Activated T-helper 1 cell treated with anti-CD3 and anti-CD28 coated beads, Interleukin-2, amount 50 U/mL, for 16 hours (primary cell): ENCODE data around the gene HRAS.

Experiments used
- DNase-seq, 2 donors: peaks; one replicate each; pipeline ENCODE4 v3.0.0-alpha.2; 2020; ENCODE audit warnings: low read depth in 1 of 2, low spot score in 1 of 2

The HRAS gene

DNA sequence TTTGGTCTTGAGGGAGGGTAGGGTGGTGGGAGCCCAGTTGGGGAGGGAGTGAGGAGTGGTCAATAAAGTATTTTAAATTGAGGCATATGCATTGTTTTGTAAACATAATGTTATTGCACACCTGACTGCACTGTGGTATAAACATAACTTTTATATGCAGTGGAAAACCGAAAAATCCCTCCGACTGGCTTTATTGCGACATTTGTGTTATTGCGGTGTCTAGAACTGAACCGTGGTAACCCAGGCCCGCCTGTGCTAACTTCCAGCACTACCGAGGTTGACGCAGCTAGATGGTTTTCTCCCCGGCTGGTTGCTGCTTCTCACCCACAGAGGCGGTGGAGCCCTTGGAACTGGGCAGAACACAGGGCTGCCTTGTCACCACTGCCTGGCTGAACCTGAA, 20.8 kb downstream of the HRAS start:
- DNase-seq: no peak

GRCh38 chr11:512761-513595, 22.4 kb downstream of the HRAS start:
- no peak for DNase-seq

- no peak for DNase-seq
Measured at GRCh38 chr11:508956-509355, 26.4 kb downstream of the HRAS start.

DNA sequence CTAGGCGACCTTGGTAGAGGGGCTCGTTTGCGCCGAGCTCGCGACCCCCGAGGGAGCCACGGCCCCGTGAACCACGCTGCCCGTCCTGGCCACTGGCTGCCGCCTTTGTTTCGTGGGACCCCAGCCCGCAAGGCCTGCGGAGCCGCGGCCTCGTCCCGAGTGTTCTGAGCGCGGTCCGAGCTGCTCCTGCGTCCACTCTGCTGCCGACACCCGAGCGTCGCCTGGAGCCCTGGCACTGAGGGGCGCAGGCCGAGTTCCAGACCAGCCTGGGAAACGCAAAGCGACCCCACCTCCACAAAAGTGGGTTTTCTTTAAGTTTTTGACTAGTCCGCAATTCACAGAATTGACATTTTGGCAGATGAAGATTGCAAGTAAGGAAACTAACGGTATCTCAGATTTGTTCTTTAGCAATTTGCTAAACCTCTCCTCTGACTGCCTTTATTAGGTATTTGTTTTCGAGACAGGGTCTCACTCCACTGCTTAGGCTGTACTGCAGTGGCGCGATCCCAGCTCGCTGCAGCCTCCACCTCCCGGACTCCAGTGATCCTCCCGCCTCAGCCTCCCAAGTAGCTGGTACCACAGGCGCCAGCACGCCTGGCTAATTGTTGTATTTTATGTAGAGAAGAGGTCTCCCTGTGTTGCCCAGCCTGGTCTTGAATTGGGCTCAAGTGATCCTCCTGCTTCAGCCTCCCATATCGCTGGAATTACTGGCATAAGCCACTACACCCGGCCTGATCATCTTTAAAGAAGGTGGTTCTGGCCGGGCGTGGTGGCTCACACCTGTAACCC, 27.5 kb downstream of the HRAS start:
- no peak for DNase-seq

DNA sequence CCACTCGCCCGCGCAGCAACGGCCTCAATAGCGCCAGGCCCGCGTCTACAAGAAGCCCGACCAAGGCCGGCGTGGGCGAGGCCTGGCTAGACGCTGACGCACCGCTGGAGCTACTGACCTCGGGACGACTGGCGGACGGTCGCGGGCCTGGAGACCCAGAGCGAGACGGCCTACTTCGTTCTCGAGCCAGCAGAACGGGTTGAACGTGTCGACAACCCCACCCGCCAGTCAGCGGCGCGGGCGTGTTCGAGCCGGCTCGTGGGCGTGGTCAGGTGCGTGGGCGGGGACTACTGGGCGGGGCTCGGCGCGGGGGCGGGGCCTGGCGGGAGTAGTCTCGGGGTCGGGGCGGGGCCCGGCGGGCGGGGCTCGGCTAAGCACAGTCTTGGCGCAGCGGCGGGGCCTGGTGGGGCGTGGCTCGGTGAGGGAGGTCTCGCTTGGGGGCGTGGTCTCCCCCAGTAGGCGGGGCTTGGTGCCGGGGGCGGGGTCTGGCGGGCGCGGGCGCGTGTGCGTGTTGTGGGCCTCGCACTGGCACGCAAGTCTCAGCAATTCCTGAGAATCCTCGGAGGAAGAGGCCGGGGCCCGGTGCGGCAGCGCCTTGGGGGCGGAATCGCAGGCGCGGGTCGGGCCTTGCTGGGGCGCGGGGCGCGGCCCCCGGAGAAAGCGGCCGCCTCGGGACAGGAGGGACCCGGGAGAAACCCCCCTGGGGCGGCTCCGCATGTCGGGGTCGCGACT, 28.2 kb downstream of the HRAS start, which contains the start of gene RNH1:
Gene RNH1 (minus strand): TSS at position 248 of the 732 bp plus-strand sequence. CDS start 5,080 bp downstream, outside the sequence.
- peak; percentile 99 to 100 for DNase-seq

DNA sequence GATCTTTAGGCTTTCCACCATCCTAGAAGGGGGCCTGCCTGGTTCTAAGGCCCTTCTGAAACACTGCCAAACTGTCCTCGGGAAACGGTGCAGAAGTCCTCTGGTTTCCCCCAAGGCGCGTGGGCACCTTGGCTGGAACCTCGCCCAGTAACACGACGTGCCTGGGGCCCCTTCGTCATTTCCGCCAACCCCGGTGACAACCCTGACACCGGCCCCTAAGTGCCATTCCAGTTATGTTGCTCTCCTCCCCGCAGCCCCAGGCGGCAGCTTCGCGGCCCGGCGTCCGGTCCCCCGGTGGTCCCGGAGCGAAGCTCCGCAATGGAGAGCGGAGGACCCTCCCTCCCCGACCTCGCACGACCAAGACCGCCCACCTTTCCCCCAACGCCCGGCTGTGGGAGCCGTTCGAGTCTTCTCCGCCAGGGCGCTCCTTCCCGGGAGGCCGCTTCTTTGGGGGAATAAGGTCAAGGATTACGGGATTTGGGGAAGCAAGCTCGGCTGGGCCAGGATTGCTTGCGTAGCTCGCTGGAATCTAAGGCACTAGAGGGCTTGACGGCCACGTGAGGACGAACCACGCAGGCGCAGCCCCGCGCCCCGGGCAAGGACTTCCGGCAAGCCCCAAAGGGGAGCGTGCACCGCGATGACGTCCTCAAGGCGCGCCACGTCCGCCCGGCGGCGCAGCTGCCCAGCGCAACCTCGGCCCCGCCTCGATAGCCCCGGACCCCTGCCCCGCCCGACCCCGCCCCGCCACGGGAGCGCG, 29.0 kb downstream of the HRAS start:
- peak; percentile 94 to 95 for DNase-seq

DNA sequence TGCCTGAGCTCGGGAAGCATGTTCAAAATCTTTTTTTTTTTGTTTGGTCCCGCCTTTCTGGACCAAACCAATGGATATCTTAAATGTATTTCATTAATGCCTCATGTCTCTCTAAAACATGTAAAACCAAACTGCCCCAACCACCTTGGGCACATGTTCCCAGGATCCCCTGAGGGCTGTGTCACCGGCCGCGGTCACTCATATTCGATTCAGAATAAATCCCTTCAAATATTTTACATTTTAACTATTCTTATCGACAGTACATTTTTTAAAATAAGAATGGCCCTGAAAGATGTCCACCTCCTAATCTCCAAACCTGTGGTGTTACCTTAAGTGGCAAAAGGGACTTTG, 30.4 kb downstream of the HRAS start:
- DNase-seq: no peak

- DNase-seq: no peak
Measured at GRCh38 chr11:504053-504993, 31.1 kb downstream of the HRAS start.

- no peak for DNase-seq
Measured at GRCh38 chr11:503179-503981, 32.0 kb downstream of the HRAS start.

DNA sequence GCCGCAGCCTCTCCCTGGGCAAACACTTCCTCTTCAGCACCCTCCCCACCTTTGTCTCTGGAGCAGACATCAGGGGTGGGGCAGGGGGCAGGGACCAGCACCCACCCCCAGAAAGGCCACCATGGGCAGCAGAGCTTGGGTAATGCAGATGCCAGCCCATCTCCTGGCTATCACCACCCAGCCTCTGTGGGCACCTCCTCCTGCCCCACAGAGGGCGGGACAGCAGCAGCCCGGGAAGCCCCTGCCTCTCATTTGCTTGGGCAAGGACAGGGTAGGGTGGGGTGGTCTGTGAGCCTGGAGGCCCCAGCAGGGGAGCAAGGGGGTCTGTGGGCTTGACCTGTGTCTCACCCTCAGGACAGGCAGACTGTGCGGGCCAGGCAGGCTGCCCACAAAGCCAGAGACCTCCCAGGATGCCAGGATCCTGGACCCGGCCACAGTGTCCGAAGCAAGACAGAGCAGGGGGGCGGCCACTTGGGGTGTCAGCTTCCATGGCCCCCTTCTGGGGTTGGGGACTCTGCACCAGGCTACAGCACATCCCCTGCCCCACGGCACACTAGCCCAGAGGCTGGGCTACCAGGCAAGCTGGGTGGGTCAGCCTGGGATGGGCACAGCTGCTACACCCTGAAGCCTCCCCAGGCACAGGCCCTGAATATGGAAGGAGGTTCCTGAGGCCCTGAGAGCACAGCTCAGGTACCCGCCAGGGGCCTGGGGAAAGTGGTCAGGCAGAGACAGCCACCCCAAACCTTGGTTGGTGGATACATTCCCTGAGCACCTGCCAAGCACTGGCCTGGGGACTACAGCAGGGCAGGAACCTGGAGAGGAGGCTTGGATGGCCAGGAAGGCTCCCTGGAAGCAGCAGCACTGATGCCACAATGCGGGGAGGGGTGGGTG, 32.8 kb downstream of the HRAS start:
- DNase-seq: no peak

DNA sequence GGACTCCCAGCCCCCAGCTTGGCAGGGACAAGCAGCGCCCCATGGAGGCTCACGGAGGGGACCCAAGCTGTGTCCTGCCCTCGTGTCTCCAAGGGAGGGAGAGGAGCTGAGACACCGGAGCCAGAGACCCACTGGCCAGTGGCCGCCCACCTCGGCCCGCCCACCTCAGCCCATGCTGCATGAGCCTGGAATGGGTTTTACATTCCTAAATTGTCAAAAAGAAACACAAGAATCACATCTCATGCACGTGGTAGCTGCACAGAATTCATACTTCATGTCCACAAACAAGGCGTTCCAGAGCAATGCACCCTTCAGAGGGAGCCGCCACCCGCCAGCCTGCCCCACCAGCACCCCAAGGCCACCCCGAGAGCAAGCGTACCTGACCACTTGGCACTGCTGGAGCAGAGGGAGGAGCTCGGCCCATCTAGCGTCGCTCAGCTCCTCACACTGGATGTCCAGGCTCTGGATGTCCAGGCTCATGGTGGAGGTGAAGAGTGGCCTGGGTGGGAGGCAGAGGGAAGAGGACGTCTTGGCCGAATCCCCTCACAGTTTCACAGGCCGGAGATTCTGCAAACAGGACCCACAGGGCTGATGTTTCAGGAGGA, 33.6 kb downstream of the HRAS start:
- no peak for DNase-seq

GRCh38 chr11:501001-501682, 34.2 kb downstream of the HRAS start:
- no peak for DNase-seq

DNA sequence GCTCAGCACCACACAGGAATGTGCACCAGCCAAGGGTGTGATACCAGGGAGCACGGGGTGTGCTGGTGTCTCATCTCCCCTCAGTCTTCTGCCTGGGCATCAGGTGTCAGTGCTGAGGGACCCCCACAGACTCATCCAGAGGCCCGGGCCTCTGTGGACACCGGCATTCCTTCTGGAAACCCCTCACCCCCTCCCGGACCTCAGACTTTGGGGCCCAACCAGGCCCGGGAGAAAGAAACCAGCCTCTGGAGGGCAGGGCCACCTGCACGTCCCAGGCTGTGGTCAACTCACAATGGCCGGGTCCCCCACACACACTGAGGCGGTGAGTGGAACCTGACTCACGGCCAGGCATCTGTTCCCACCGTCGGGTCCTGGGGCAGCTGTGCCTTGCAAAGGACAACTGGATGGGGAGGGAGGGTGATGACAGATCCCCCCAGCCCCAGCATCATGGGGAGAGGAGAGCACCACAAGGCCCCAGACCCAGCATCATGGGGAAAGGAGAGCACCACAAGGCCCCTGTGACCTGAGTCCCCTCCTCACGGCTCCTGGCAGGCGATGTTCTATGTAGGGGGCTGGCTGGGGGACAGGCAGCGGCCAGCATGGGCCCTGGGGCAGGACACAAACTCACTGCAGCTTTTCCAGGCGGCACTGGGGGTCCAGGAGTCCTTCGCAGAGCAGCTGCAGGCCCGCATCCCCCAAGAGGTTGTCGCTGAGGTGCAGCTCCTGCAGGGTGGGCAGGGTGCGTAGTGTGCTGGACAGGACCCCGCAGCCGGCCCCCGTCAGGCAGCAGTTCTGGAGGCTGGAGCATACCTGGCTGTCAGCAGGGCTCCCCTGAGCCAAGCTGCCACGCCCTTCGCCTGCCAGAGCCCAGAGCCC, 35.9 kb downstream of the HRAS start:
- DNase-seq: no peak

DNA sequence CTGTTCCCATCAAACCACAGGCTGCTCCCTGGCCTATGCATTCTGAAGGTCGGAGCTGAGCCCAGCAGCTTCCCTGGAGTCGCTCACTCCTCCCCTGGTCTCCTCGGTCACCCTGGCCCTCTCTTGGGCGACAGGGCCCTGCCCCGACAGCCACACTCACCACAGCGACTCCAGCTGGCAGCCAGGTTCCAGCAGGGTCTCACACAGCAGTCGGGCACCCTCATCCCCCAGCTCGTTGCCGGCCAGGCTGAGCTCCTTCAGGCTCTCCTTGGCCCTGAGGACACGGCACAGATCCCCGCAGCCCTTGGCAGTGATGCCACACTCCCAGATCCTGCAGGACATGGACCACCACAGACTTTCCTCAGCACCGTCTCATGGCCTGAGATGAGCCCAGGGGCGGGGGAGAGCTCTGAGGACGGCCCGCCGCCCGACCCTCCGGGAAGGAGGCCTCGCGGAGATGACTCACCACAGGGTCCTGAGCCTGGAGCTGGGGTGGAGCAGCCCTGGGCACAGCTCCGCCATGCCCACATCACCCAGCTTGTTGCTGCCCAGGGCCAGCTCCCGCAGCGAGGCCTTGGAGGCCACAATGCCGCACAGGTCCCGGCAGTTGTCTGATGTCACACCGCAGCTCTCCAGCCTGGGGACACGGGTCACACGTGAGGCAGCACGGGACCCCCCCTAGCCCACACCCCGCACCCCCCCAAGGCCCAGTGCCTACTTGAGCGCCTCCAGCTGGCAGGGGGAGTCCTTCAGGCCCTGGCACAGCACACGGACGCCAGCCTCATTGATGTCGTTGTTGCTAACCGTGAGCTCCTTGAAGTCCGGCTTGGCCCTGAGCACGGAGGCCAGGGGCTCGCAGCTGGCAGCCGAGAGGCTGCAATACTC, 36.8 kb downstream of the HRAS start:
- DNase-seq: no peak
